GM23338 (cell line): ENCODE measurements around the gene ADCY4.

Experiments used
- EZH2 ChIP-seq: fragments of 200-600 bp; sonication (generic); IDR thresholded peaks from one replicate; pipeline ENCODE4 v1.8.0; 2017; ENCODE audit warnings: antibody characterized with exemption, mild to moderate bottlenecking, low read depth; ENCODE audit not compliant: unreplicated experiment
- EZH2phosphoT487 ChIP-seq: fragments of 200-600 bp; sonication (generic); IDR thresholded peaks from one replicate; pipeline ENCODE4 v1.8.1; 2018; ENCODE audit warnings: antibody characterized with exemption; ENCODE audit not compliant: unreplicated experiment
- JUNB ChIP-seq: IDR thresholded peaks from one replicate; pipeline ENCODE4 v1.6.1; 2016; ENCODE audit warnings: antibody characterized with exemption; ENCODE audit not compliant: unreplicated experiment
- POLR2AphosphoS5 ChIP-seq: IDR thresholded peaks from 2 replicates; pipeline ENCODE4 v1.6.1; 2016; ENCODE audit warnings: antibody characterized with exemption, low read depth
- TF ChIP-seq, protein P1 (sequence below), 2 experiments: fragments of 200-600 bp in 1 of 2; sonication (generic) in 1 of 2; conservative IDR thresholded peaks; 2 replicates each; pipeline versions ENCODE4 v1.5.1 to v1.6.1; 2016 to 2017; ENCODE audit warnings: antibody characterized with exemption in 2 of 2, low read depth in 2 of 2, mild to moderate bottlenecking in 2 of 2, moderate library complexity in 1 of 2
- TF ChIP-seq, protein P2 (sequence below): IDR thresholded peaks from 2 replicates; pipeline ENCODE4 v1.6.1; 2016; ENCODE audit warnings: antibody characterized with exemption
- TF ChIP-seq, protein P3 (sequence below): IDR thresholded peaks from one replicate; pipeline ENCODE4 v1.6.1; 2018; ENCODE audit warnings: antibody characterized with exemption; ENCODE audit not compliant: unreplicated experiment

DNA sequence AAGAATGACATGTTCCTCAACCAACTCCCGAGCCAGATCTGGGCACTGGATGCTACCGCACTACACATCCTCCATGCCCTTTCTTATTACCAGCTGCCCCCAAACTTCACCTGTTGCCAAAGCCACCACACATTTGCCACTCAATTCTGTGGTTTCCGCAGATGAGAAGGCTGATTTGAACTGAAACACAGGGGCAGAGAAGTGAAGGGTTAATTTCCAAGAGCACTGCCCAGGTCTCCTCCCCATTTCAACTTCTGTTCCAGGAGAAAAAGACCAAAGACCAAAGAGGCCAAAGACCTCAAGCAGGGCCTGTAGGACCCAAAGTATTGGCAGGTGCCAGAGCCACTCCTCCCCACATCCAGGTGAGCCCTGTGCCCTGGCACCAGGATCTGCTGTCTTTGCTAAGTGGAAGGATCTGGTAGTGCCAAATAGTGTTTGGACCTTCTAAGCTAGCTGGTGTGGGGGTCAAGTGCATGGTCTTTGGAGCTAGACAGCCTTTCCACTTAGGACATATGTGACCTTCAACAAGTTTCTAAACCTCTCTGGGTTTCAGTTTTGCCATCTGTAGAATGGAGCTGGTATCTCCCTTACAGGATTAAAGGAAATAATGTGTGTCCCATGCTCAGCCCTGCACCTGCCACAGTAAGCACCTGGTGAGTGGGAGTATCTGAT, 43.3 kb downstream of the ADCY4 start:
- TF ChIP-seq, protein P1, sequence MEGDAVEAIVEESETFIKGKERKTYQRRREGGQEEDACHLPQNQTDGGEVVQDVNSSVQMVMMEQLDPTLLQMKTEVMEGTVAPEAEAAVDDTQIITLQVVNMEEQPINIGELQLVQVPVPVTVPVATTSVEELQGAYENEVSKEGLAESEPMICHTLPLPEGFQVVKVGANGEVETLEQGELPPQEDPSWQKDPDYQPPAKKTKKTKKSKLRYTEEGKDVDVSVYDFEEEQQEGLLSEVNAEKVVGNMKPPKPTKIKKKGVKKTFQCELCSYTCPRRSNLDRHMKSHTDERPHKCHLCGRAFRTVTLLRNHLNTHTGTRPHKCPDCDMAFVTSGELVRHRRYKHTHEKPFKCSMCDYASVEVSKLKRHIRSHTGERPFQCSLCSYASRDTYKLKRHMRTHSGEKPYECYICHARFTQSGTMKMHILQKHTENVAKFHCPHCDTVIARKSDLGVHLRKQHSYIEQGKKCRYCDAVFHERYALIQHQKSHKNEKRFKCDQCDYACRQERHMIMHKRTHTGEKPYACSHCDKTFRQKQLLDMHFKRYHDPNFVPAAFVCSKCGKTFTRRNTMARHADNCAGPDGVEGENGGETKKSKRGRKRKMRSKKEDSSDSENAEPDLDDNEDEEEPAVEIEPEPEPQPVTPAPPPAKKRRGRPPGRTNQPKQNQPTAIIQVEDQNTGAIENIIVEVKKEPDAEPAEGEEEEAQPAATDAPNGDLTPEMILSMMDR (conservative IDR thresholded peaks at IDR 0.05; ENCODE audit: low read depth in 2 of 2): no peak
- no peak for TF ChIP-seq POLR2AphosphoS5
- TF ChIP-seq, protein P2, sequence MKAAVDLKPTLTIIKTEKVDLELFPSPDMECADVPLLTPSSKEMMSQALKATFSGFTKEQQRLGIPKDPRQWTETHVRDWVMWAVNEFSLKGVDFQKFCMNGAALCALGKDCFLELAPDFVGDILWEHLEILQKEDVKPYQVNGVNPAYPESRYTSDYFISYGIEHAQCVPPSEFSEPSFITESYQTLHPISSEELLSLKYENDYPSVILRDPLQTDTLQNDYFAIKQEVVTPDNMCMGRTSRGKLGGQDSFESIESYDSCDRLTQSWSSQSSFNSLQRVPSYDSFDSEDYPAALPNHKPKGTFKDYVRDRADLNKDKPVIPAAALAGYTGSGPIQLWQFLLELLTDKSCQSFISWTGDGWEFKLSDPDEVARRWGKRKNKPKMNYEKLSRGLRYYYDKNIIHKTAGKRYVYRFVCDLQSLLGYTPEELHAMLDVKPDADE: no peak
- TF ChIP-seq EZH2: no peak
- TF ChIP-seq, protein P3, sequence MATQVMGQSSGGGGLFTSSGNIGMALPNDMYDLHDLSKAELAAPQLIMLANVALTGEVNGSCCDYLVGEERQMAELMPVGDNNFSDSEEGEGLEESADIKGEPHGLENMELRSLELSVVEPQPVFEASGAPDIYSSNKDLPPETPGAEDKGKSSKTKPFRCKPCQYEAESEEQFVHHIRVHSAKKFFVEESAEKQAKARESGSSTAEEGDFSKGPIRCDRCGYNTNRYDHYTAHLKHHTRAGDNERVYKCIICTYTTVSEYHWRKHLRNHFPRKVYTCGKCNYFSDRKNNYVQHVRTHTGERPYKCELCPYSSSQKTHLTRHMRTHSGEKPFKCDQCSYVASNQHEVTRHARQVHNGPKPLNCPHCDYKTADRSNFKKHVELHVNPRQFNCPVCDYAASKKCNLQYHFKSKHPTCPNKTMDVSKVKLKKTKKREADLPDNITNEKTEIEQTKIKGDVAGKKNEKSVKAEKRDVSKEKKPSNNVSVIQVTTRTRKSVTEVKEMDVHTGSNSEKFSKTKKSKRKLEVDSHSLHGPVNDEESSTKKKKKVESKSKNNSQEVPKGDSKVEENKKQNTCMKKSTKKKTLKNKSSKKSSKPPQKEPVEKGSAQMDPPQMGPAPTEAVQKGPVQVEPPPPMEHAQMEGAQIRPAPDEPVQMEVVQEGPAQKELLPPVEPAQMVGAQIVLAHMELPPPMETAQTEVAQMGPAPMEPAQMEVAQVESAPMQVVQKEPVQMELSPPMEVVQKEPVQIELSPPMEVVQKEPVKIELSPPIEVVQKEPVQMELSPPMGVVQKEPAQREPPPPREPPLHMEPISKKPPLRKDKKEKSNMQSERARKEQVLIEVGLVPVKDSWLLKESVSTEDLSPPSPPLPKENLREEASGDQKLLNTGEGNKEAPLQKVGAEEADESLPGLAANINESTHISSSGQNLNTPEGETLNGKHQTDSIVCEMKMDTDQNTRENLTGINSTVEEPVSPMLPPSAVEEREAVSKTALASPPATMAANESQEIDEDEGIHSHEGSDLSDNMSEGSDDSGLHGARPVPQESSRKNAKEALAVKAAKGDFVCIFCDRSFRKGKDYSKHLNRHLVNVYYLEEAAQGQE: no peak
- TF ChIP-seq EZH2phosphoT487: no peak
- no peak for TF ChIP-seq JUNB
